ENCODE results near the gene UBL4B.

The UBL4B gene

GRCh38 chr1:110085671-110086070 lies 26.6 kb upstream of the UBL4B start:
- DNase-seq (ENCODE audit: low read depth), result no peak
- TF ChIP-seq CTCF (IDR thresholded peaks at IDR 0.05; ENCODE audit: low read length, missing control alignments), result no peak
- H3K4me3 ChIP-seq (replicated peaks; ENCODE audit: low read depth, low read length), result no peak overlapping the region

GRCh38 chr1:110086961-110087360 lies 25.3 kb upstream of the UBL4B start:
- TF ChIP-seq CTCF (IDR thresholded peaks at IDR 0.05; ENCODE audit: low read length, missing control alignments), result no peak
- no peak overlapping the region for H3K4me3 ChIP-seq (replicated peaks; ENCODE audit: low read depth, low read length)
- DNase-seq (ENCODE audit: low read depth), result no peak

- peak; percentile 68 for DNase-seq (ENCODE audit: low read depth)
- peak; percentile 74 for TF ChIP-seq CTCF (IDR thresholded peaks at IDR 0.05; ENCODE audit: low read length, missing control alignments)
- H3K4me3 ChIP-seq (replicated peaks; ENCODE audit: low read depth, low read length), result no peak overlapping the region
These were observed 24.2 kb upstream of the UBL4B start for GRCh38 chr1:110087812-110088738.

- TF ChIP-seq CTCF (IDR thresholded peaks at IDR 0.05; ENCODE audit: low read length, missing control alignments), result no peak
- no peak overlapping the region for H3K4me3 ChIP-seq (replicated peaks; ENCODE audit: low read depth, low read length)
- DNase-seq (ENCODE audit: low read depth), result no peak
These were observed 23.4 kb upstream of the UBL4B start for GRCh38 chr1:110088739-110089316.

GRCh38 chr1:110089561-110090275 lies 22.5 kb upstream of the UBL4B start:
- no peak for TF ChIP-seq CTCF (IDR thresholded peaks at IDR 0.05; ENCODE audit: low read length, missing control alignments)
- no peak for DNase-seq (ENCODE audit: low read depth)

GRCh38 chr1:110091381-110091780 lies 20.9 kb upstream of the UBL4B start:
- TF ChIP-seq CTCF (IDR thresholded peaks at IDR 0.05; ENCODE audit: low read length, missing control alignments), result no peak
- no peak for DNase-seq (ENCODE audit: low read depth)
- no peak overlapping the region for H3K4me3 ChIP-seq (replicated peaks; ENCODE audit: low read depth, low read length)

More at GRCh38 chr1:110089561-110090275, 22.5 kb upstream of the UBL4B start:
- H3K4me3 ChIP-seq (replicated peaks; ENCODE audit: low read depth, low read length), result no peak overlapping the region

All from fibroblast of pulmonary artery (primary cell).